ENCODE results near the gene PRR35. TPM values are rescaled to one million over a fixed set of nuclear protein-coding genes. Genes with fewer than 3 reads are reported as not detected.

The PRR35 gene
- total RNA-seq, 1 donor from 2014 or later, result not detected

- H3K4me3 ChIP-seq, result no peak overlapping the region
- DNase-seq (ENCODE audit: extremely low spot score in 2 of 2), result no peak
- no peaks in the 10 kb centered on the region for H3K9me3 ChIP-seq
- peaks cover 0 to 39% of the 10 kb centered on the region in 2 donors for H3K36me3 ChIP-seq
- H3K27me3 ChIP-seq, result no peaks in the 10 kb centered on the region
- peaks cover 20% of the 10 kb centered on the region for H3K4me1 ChIP-seq
- TF ChIP-seq CTCF (IDR thresholded peaks at IDR 0.05) (no peak), POLR2A (IDR thresholded peaks at IDR 0.05) (no peak), POLR2AphosphoS5 (IDR thresholded peaks at IDR 0.05; ENCODE audit: insufficient read depth in 1 of 2, low read depth in 1 of 2) (no peak)
- no peak overlapping the region for H3K27ac ChIP-seq
- intact Hi-C loops (cut with DNase I), result no loop called here
These were observed 10.5 kb upstream of the PRR35 start for GRCh38 chr16:549544-550263.

GRCh38 chr16:551210-551609 lies 9.0 kb upstream of the PRR35 start:
- intact Hi-C loops (cut with DNase I), result no loop called here
- no peak for DNase-seq (ENCODE audit: extremely low spot score in 2 of 2)
- Histone ChIP-seq H3K27me3 (no peaks in the 10 kb centered on the region), H3K9me3 (no peaks in the 10 kb centered on the region), H3K36me3 (peaks cover 0 to 39% of the 10 kb centered on the region in 2 donors), H3K27ac (no peak overlapping the region), H3K4me1 (peaks cover 25% of the 10 kb centered on the region), H3K4me3 (no peak overlapping the region)
- no peak for TF ChIP-seq POLR2AphosphoS5 (IDR thresholded peaks at IDR 0.05; ENCODE audit: insufficient read depth in 1 of 2, low read depth in 1 of 2)
- no peak for TF ChIP-seq CTCF (IDR thresholded peaks at IDR 0.05)
- no peak for TF ChIP-seq POLR2A (IDR thresholded peaks at IDR 0.05)

- H3K36me3 ChIP-seq, result peaks cover 0 to 39% of the 10 kb centered on the region in 2 donors
- H3K9me3 ChIP-seq, result no peaks in the 10 kb centered on the region
These were observed 8.0 kb upstream of the PRR35 start for GRCh38 chr16:552171-552570.

GRCh38 chr16:553601-554296 lies 6.4 kb upstream of the PRR35 start:
- intact Hi-C loops (cut with DNase I), result no loop called here
- Histone ChIP-seq H3K4me1 (peaks cover 14% of the 10 kb centered on the region), H3K27me3 (no peaks in the 10 kb centered on the region), H3K36me3 (peaks cover 0 to 39% of the 10 kb centered on the region in 2 donors), H3K4me3 (no peak overlapping the region), H3K9me3 (no peaks in the 10 kb centered on the region), H3K27ac (no peak overlapping the region)
- DNase-seq (ENCODE audit: extremely low spot score in 2 of 2), result no peak
- TF ChIP-seq POLR2AphosphoS5 (IDR thresholded peaks at IDR 0.05; ENCODE audit: insufficient read depth in 1 of 2, low read depth in 1 of 2) (no peak), CTCF (IDR thresholded peaks at IDR 0.05) (no peak), POLR2A (IDR thresholded peaks at IDR 0.05) (no peak)

More at GRCh38 chr16:552171-552570, 8.0 kb upstream of the PRR35 start:
- no peak for DNase-seq (ENCODE audit: extremely low spot score in 2 of 2)
- Histone ChIP-seq H3K4me1 (peaks cover 20% of the 10 kb centered on the region), H3K27me3 (no peaks in the 10 kb centered on the region), H3K4me3 (no peak overlapping the region), H3K27ac (no peak overlapping the region)
- intact Hi-C loops (cut with DNase I), result no loop called here
- no peak for TF ChIP-seq CTCF (IDR thresholded peaks at IDR 0.05)
- no peak for TF ChIP-seq POLR2A (IDR thresholded peaks at IDR 0.05)
- TF ChIP-seq POLR2AphosphoS5 (IDR thresholded peaks at IDR 0.05; ENCODE audit: insufficient read depth in 1 of 2, low read depth in 1 of 2), result no peak

GRCh38 chr16:554297-554621 lies 5.9 kb upstream of the PRR35 start:
- Histone ChIP-seq H3K27ac (no peak overlapping the region), H3K4me3 (peak overlapping the region in 1 of 2 donors; percentile 26), H3K27me3 (no peaks in the 10 kb centered on the region), H3K4me1 (peaks cover 14% of the 10 kb centered on the region), H3K9me3 (no peaks in the 10 kb centered on the region), H3K36me3 (peaks cover 0 to 35% of the 10 kb centered on the region in 2 donors)
- no peak for TF ChIP-seq POLR2AphosphoS5 (IDR thresholded peaks at IDR 0.05; ENCODE audit: insufficient read depth in 1 of 2, low read depth in 1 of 2)
- no peak for TF ChIP-seq POLR2A (IDR thresholded peaks at IDR 0.05)
- no peak for TF ChIP-seq CTCF (IDR thresholded peaks at IDR 0.05)
- intact Hi-C loops (cut with DNase I), result no loop called here
- DNase-seq (ENCODE audit: extremely low spot score in 2 of 2), result no peak
